Epithelial cell of proximal tubule (primary cell): ENCODE results near the gene BTN3A1. TPM values are rescaled to one million over a fixed set of nuclear protein-coding genes. Genes with fewer than 3 reads are reported as not detected.
"Not testable (repeated sequence)": the region's sequence is repeated elsewhere in the genome, so short reads cannot be mapped to it uniquely, and the experiment has no call there.

Experiments
- DNase-seq: peaks from one replicate; pipeline ENCODE4 v3.0.0-alpha.2; 2011; ENCODE audit warnings: low read depth
- H3K4me3 ChIP-seq: 2 replicates; pipeline ENCODE4 v1.5.1; 2011; ENCODE audit warnings: low read depth, mild to moderate bottlenecking, low read length
- CTCF ChIP-seq: conservative IDR thresholded peaks from 2 replicates; pipeline ENCODE4 v1.5.1; 2012; ENCODE audit warnings: low read depth, mild to moderate bottlenecking, low read length
- total RNA-seq: library from RNA; depleted of rRNA; stranded (reverse); fragments of >200 nt; gene quantifications from 2 replicates; pipeline ENCODE4 v1.2.3, GENCODE V29; 2015

Gene BTN3A1
- total RNA-seq, 1 donor from 2014 or later = 5.4 TPM

GRCh38 chr6:26366504-26366903, 35.6 kb upstream of the BTN3A1 start:
- no peak for DNase-seq
- TF ChIP-seq CTCF = no peak
- no peak overlapping the region for H3K4me3 ChIP-seq

- TF ChIP-seq CTCF = no peak
- no peak overlapping the region for H3K4me3 ChIP-seq
- no peak for DNase-seq
These were observed 35.0 kb upstream of the BTN3A1 start for GRCh38 chr6:26367114-26367513.

GRCh38 chr6:26371813-26372212, 30.3 kb upstream of the BTN3A1 start:
- not testable (repeated sequence) for H3K4me3 ChIP-seq, DNase-seq

- DNase-seq = no peak
- TF ChIP-seq CTCF = no peak
- H3K4me3 ChIP-seq = no peak overlapping the region
These were observed 29.5 kb upstream of the BTN3A1 start for GRCh38 chr6:26372308-26373144.

GRCh38 chr6:26375270-26375669, 26.8 kb upstream of the BTN3A1 start:
- no peak for TF ChIP-seq CTCF
- no peak for DNase-seq
- no peak overlapping the region for H3K4me3 ChIP-seq

GRCh38 chr6:26377719-26378118, 24.4 kb upstream of the BTN3A1 start:
- TF ChIP-seq CTCF = no peak
- no peak for DNase-seq
- no peak overlapping the region for H3K4me3 ChIP-seq

GRCh38 chr6:26378143-26378542, 23.9 kb upstream of the BTN3A1 start:
- H3K4me3 ChIP-seq, DNase-seq: not testable (repeated sequence)

GRCh38 chr6:26379292-26379691, 22.8 kb upstream of the BTN3A1 start:
- no peak overlapping the region for H3K4me3 ChIP-seq
- TF ChIP-seq CTCF = no peak
- DNase-seq = no peak
